T-helper 2 cell treated with Interferon-gamma antibody and Interleukin-4, amounts not matched to agents 5 μg/mL and 100 μg/mL, for 36 hours (primary cell): ENCODE results near the gene CYB5A.
"Not testable (repeated sequence)": the region's sequence is repeated elsewhere in the genome, so short reads cannot be mapped to it uniquely, and the experiment has no call there.

Experiments
- DNase-seq: peaks from one replicate; pipeline ENCODE4 v3.0.0; 2021; ENCODE audit warnings: low spot score
- H3K27ac Mint-ChIP-seq: one replicate; pipeline ENCODE4 v1.8.0; 2021; ENCODE audit warnings: mild to moderate bottlenecking, mixed read lengths
- H3K27me3 Mint-ChIP-seq: one replicate; pipeline ENCODE4 v1.8.0; 2021; ENCODE audit warnings: low read depth, mixed read lengths
- H3K36me3 Mint-ChIP-seq: one replicate; pipeline ENCODE4 v1.8.0; 2021; ENCODE audit warnings: low read depth, mixed read lengths
- H3K4me1 Mint-ChIP-seq: one replicate; pipeline ENCODE4 v1.8.0; 2021; ENCODE audit warnings: low read depth, mixed read lengths
- H3K4me3 Mint-ChIP-seq: one replicate; pipeline ENCODE4 v1.8.0; 2022; ENCODE audit warnings: mild to moderate bottlenecking, moderate library complexity, mixed read lengths
- H3K9me3 Mint-ChIP-seq: one replicate; pipeline ENCODE4 v1.8.0; 2021; ENCODE audit warnings: mixed read lengths

Gene CYB5A

DNA sequence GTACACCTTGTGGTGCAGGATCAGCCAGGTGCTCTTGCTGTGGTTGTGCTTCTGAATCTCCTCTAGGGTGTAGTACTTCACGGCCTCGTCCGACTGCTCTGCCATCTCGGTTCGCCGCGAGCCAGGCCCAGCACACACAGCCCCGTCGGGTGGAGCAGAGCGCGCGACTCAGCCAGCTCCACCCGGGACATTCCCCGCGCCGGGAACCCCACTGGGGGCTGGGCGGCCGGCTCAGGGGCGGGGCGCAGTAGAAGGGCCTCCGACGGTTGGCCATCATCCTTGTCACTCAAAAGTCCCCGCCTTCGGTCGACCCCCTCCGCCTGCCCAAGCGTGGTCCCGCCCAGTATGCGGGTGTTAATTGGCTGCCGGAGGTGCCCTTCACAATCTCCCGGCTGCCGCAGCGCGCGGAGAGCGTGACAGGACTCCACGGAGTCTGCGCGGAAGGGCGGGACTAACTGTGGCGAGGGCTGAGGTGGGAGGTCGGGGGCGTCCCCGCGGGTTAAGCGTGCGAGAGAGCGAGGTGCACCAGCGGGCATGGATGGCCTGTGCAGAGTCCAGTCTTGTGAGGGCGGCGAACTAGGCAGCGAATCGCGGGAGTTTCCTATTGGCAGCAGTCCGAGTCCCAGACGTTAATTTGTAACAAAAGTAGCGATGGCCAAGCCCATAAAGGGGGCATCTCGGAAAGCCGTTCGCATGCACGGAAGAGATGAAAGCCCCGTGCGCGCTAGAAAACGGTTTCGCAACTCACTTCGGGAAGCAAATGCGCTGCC lies at the start of gene CYB5A:
TSS of gene CYB5A (minus strand) at position 193 of the 770 bp plus-strand sequence. CDS start at position 105, 88 bp downstream.
- Mint-ChIP-seq H3K27me3 (peaks cover 6% of the 10 kb centered on the region), H3K36me3 (peaks cover 5% of the 10 kb centered on the region), H3K4me1 (peaks cover 3% of the 10 kb centered on the region), H3K4me3 (peak within 1 kb of the TSS; percentile 88), H3K9me3 (no peaks in the 10 kb centered on the region), H3K27ac (peak within 1 kb of the TSS; percentile 49)
- DNase-seq: peak; percentile 93

- H3K36me3 Mint-ChIP-seq: no peaks in the 10 kb centered on the region
- no peak for DNase-seq
- H3K27me3 Mint-ChIP-seq: peaks cover 30% of the 10 kb centered on the region
- H3K9me3 Mint-ChIP-seq: no peaks in the 10 kb centered on the region
- peaks cover 1% of the 10 kb centered on the region for H3K4me1 Mint-ChIP-seq
- H3K27ac Mint-ChIP-seq: no peak overlapping the region
- no peak overlapping the region for H3K4me3 Mint-ChIP-seq
Observed at GRCh38 chr18:74337912-74338309, 46.1 kb upstream of the CYB5A start.

DNA sequence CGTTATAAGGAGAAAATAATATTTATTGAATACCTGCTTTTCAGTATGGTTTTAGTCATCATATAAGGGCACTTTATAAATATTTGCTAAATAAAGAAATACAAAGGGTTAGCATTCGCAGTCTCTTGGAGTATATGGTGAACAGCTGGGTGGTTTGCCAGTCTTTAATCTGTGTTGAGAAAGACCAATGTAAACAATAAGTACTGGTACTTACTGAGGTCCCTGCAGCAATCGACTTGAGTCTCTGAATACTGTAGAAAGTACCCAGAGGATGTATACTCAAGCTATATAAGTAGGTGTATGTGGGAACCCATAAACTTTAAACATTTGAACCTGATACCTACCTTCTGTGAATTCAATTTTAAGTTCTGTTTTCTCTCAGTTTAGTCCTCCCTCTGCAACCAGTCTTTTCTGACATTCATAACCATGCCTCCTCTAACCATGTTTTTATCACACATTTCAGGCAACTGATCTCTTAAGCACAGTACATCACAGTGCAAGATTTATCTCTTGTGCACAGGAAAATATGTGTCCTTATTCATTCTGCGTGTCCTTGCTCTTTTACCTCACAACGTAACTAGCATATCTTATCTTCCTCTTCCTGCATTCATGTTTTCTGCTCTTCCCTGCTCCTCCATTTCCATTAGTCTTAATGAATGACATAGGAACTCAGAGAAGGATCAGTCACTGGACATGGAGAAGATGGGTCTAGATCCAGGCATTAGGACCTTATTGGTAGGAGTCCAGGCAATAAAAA lies 45.6 kb upstream of the CYB5A start:
- no peak overlapping the region for H3K4me3 Mint-ChIP-seq
- H3K36me3 Mint-ChIP-seq: no peaks in the 10 kb centered on the region
- no peak overlapping the region for H3K27ac Mint-ChIP-seq
- peaks cover under 1% of the 10 kb centered on the region for H3K4me1 Mint-ChIP-seq
- H3K27me3 Mint-ChIP-seq: peaks cover 29% of the 10 kb centered on the region
- H3K9me3 Mint-ChIP-seq: no peaks in the 10 kb centered on the region
- no peak for DNase-seq

DNA sequence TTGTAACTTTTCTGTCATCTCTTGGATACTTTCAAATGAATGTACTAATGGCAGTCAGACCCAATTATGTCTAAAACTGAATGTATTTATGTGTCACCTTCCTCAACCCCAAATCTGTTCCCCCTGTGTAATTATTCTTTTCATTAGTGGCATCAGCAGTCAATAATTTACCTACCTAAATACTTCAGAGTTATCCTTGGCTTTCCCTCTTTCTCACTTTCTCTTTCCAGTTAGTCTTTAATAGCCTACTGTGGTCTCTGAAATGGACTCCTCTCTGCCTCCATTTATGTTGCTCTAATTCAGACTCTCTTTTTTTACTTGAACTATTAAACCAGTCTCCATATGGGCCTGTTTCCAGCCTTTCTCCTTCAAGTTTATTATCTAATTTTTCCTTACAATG lies 44.9 kb upstream of the CYB5A start:
- Mint-ChIP-seq H3K27me3 (peaks cover 28% of the 10 kb centered on the region), H3K36me3 (no peaks in the 10 kb centered on the region), H3K4me3 (no peak overlapping the region), H3K27ac (no peak overlapping the region), H3K4me1 (no peaks in the 10 kb centered on the region), H3K9me3 (no peaks in the 10 kb centered on the region)
- no peak for DNase-seq

DNA sequence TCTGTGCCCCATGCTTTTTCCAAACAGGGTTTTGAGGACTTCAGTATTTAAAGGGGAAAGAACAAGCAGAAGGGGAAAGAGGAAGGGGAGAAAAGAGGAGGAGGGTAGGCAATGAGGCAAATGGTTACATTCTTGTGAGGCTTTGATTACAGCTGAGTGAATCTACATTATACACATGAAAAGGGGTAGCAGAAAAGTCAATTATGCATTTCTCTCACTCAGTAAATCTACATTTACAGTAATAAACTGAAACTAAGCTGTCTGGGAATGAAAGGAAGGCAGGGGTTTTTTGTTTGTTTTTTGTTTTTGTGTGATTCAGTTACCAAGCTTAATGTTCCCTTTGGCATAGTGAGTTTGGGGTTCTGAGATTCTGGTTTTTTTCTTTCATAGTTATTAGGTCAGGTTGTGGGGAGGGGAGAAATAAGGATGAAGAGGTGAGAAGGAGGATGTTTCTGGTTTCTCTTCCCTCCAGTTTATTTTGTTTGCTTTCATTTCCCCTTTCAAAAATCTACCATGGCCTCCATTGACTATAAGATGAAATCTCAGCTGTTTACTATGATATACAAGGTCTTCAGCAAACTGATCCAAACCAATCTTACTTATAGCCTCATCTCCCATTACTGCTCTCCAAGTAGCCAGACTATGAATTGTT lies 42.6 kb upstream of the CYB5A start:
- no peaks in the 10 kb centered on the region for H3K4me1 Mint-ChIP-seq
- H3K27ac Mint-ChIP-seq: no peak overlapping the region
- DNase-seq: no peak
- no peaks in the 10 kb centered on the region for H3K9me3 Mint-ChIP-seq
- no peak overlapping the region for H3K4me3 Mint-ChIP-seq
- H3K27me3 Mint-ChIP-seq: peaks cover 21% of the 10 kb centered on the region
- H3K36me3 Mint-ChIP-seq: no peaks in the 10 kb centered on the region

DNA sequence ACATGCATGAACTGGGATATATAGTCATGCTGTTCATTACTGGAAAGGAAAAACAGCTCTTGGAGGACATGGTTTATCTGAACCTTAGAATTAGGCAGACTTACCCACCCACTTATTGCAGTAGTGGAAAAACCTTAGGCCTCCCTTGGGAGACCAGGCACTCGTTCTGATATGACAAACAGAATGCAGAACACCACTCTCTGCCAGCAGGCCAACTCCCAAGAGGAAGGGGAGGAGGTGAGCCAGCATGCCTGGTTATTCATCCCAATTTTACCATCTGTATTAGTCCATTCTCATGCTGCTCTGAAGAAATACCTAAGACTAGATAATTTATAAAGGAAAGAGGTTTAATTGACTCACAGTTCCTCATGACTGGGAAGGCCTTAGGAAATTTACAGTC lies 41.3 kb upstream of the CYB5A start:
- H3K9me3 Mint-ChIP-seq: no peaks in the 10 kb centered on the region
- DNase-seq: no peak
- H3K27ac Mint-ChIP-seq: no peak overlapping the region
- peaks cover 16% of the 10 kb centered on the region for H3K27me3 Mint-ChIP-seq
- no peaks in the 10 kb centered on the region for H3K36me3 Mint-ChIP-seq
- no peak overlapping the region for H3K4me3 Mint-ChIP-seq
- no peaks in the 10 kb centered on the region for H3K4me1 Mint-ChIP-seq

- Mint-ChIP-seq H3K4me1 (no peaks in the 10 kb centered on the region), H3K36me3 (no peaks in the 10 kb centered on the region), H3K9me3 (no peaks in the 10 kb centered on the region), H3K4me3 (no peak overlapping the region), H3K27me3 (peaks cover 9% of the 10 kb centered on the region), H3K27ac (no peak overlapping the region)
- no peak for DNase-seq
Observed at GRCh38 chr18:74331404-74331803, 39.6 kb upstream of the CYB5A start.

DNA sequence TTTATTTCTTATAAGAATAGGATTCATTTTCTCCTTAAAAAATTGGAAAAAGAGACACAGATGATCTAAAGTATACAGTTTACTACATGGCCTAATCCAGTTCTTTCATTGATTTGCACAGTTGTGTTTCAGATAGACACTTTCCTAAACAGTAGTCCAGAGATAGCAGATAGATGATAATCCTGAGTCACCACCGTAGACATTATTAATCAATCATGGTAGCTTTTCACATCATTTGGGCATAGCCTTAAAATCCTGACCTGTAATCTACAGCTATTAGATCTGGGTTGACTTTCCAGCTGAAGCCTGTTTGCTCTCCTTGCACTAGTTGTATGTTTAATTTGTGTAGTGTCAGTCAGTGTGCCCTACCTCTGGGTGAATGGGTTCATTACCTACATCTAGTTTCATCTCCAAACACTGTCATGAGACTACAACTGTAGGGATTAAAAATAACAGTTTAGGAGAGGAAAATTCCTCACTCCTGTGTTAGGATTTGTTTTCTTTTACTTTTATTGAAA lies 38.0 kb upstream of the CYB5A start:
- Mint-ChIP-seq H3K27ac (no peak overlapping the region), H3K4me3 (no peak overlapping the region)

DNA sequence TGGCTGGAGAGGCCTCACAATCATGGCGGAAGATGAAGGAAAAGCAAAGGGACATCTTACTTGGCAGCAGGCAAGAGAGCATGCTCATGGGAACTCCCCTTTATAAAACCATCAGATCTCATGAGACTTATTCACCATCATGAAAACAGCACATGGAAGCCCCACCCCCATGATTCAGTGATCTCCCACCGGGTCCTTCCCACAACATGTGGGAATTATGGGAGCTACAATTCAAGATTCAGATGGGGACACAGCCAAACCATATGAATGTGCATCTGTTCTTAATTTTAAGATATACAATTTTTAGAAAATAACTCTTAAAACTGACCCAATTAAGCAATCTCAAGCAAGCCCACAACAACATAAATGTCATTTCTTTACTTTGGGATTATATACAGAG lies 36.4 kb upstream of the CYB5A start:
- no peak for DNase-seq
- H3K36me3 Mint-ChIP-seq: no peaks in the 10 kb centered on the region
- H3K4me1 Mint-ChIP-seq: no peaks in the 10 kb centered on the region
- peaks cover 10% of the 10 kb centered on the region for H3K27me3 Mint-ChIP-seq
- H3K9me3 Mint-ChIP-seq: no peaks in the 10 kb centered on the region
- no peak overlapping the region for H3K4me3 Mint-ChIP-seq
- H3K27ac Mint-ChIP-seq: no peak overlapping the region

More for the DNA sequence above, 38.0 kb upstream of the CYB5A start:
- Mint-ChIP-seq H3K4me1 (no peaks in the 10 kb centered on the region), H3K36me3 (no peaks in the 10 kb centered on the region), H3K9me3 (no peaks in the 10 kb centered on the region), H3K27me3 (peaks cover 12% of the 10 kb centered on the region)
- DNase-seq: no peak

DNA sequence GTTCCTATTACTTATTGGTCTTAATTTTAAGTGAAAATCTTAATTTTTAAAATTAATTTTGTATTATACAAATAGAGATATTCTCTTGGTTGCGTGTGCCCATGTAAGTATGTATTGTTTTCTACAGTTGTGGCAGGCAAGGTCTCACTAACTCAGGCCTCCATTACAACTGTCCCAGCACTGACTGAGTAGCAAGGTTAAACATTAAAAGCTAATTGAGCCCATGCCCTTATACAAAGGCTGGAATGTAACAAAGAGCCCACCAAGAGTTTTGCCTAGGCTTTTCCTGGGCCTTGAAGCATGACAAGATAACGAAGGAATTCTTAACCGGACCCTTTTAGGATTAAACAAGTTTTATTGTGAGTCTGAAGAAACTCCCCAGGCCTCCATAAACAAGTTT lies 35.0 kb upstream of the CYB5A start:
- H3K4me3 Mint-ChIP-seq, H3K27ac Mint-ChIP-seq, H3K36me3 Mint-ChIP-seq, H3K4me1 Mint-ChIP-seq, DNase-seq, H3K9me3 Mint-ChIP-seq: not testable (repeated sequence)
- H3K27me3 Mint-ChIP-seq: peaks cover 10% of the 10 kb centered on the region

GRCh38 chr18:74326231-74326630 lies 34.5 kb upstream of the CYB5A start:
- Mint-ChIP-seq H3K27ac (no peak overlapping the region), H3K27me3 (peaks cover 11% of the 10 kb centered on the region), H3K36me3 (no peaks in the 10 kb centered on the region), H3K4me1 (no peaks in the 10 kb centered on the region), H3K4me3 (no peak overlapping the region), H3K9me3 (no peaks in the 10 kb centered on the region)
- no peak for DNase-seq

DNA sequence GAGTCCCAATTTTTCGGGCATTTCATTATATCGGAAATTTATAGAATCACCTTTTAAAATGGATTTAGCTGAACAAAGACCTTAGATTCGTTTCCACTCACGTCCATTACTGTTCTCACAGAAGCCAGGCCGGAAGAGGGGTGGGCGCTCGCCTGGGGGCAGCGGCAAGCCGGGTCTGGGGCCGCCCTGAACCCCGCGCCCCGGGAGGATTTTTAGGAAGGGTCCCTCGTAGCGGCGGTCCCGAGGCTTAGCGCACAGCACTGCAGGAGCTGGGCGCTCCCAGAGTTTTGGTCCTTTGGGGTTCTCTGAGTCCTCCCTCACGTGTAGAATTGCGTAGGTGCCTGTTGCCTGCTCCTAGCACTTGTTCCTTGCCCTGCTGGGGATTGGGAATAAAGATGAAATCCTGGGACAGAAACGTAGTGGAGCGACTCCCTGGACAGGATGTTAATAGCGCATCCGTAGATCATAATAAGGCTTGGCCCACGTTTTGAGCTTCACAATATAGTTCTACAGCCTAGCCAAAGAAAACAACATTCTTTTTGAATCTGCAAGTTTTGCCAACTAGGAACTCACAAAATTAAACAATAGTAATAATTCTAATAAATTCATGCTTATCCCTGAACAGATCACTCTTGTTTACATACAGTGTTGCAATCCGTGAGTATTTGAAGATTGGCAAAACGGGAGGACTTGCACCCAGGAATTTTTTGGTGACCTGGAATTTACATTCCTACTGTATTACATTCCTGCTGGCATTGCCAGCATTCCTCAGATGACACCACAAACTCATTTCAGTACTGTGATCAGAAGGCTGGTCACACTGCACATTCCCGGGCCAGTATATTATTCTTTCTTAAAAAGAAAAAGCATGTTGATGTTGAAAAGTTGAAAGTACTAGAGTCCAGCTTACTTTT lies 24.8 kb upstream of the CYB5A start:
- Mint-ChIP-seq H3K9me3 (no peaks in the 10 kb centered on the region), H3K27me3 (peaks cover 23% of the 10 kb centered on the region), H3K36me3 (no peaks in the 10 kb centered on the region), H3K4me1 (no peaks in the 10 kb centered on the region), H3K27ac (no peak overlapping the region), H3K4me3 (no peak overlapping the region)
- no peak for DNase-seq

DNA sequence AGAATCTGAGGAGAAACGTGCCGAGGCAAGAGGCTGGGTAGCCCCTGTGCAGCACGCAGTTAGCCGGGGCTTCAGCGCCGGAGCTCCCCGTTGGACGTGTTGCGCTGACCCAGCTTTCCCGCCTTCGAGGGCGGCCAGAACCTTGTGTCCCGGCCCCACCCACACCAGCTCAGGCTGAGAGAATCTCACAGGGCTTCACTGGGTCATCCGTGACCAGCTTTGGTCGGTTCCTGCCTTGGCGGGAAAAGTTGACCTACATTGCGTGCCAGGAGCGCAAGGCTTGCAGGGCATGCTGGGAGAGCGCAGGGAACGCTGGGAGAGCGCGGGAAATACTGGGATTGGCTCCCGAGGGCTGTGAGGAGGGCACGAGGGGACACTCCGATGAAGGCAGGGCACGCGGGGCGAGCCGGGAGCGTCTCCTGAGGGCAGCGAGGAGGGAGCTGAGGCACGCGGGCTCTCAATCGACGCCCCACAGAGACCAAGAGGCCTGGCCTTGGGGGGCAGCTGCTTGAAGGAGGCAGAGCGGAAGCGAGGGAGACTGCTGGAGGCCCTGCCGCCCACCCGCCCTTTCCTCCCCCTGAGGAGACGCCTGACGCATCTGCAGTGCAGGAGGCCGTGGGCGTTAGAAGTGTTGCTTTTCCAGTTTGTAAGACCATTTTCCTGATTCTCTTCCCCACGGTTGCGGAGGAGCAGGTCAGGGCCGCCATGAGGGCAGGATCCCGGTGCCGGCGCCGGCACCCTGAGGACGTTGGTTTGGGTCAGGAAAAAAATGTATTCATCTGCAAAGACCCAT lies 23.9 kb upstream of the CYB5A start, which contains the start of gene C18orf63:
TSS of gene C18orf63 (plus strand) at position 376 of the 793 bp plus-strand sequence. CDS start 2,027 bp downstream, outside the sequence.
- no peak for DNase-seq
- Mint-ChIP-seq H3K27ac (peak within 1 kb of the TSS; percentile 7), H3K4me3 (no peak within 1 kb of the TSS), H3K9me3 (no peaks in the 10 kb centered on the region), H3K27me3 (peaks cover 21% of the 10 kb centered on the region), H3K4me1 (no peaks in the 10 kb centered on the region), H3K36me3 (no peaks in the 10 kb centered on the region)
